Adipose tissue (tissue), 3 donors: ENCODE data around the gene ANKRD11. TPM values are rescaled to one million over a fixed set of nuclear protein-coding genes. Genes with fewer than 3 reads are reported as not detected.
"Not testable (repeated sequence)": the region's sequence is repeated elsewhere in the genome, so short reads cannot be mapped to it uniquely, and the experiment has no call there.

ENCODE experiments used
- H3K27ac ChIP-seq: one replicate; pipeline ENCODE4 v1.5.1; 2013; ENCODE audit warnings: low read depth, low read length
- WGBS, 3 donors: extraction: QIAGEN DNeasy Blood & Tissue Kit; methylation state at CpG; one replicate each; pipeline ENCODE4 v1.1.7; 2013; 5-methylcytosine and 5-hydroxymethylcytosine counted together
- polyA plus RNA-seq, 3 donors: library from polyadenylated mRNA; stranded (reverse); fragments of 200-250 nt; gene quantifications; one replicate each; pipeline ENCODE4 v1.2.3, GENCODE V29; 2013
- donor health status: healthy with polysubstance abuse.
- donor health status: Bipolar disorder and iron deficiency.
- donor health status: healthy.

The ANKRD11 gene
- polyA plus RNA-seq, 3 donors: 24.9 to 53.9 (median 48.4) TPM

- WGBS, 3 donors: 73 to 79% (median 76%) methylated on average over 13 of the region's 13 CpGs
- H3K27ac ChIP-seq: not testable (repeated sequence)
Observed at GRCh38 chr16:89244264-89244663, 246.1 kb downstream of the ANKRD11 start.

GRCh38 chr16:89243664-89244063, 246.7 kb downstream of the ANKRD11 start:
- WGBS, 3 donors: 74 to 82% (median 81%) methylated on average over 5 of the region's 5 CpGs
- no peak overlapping the region for H3K27ac ChIP-seq

GRCh38 chr16:89242795-89243200, 247.6 kb downstream of the ANKRD11 start:
- H3K27ac ChIP-seq: no peak overlapping the region
- WGBS, 3 donors: 32 to 55% (median 53%) methylated on average over 12 of the region's 12 CpGs

DNA sequence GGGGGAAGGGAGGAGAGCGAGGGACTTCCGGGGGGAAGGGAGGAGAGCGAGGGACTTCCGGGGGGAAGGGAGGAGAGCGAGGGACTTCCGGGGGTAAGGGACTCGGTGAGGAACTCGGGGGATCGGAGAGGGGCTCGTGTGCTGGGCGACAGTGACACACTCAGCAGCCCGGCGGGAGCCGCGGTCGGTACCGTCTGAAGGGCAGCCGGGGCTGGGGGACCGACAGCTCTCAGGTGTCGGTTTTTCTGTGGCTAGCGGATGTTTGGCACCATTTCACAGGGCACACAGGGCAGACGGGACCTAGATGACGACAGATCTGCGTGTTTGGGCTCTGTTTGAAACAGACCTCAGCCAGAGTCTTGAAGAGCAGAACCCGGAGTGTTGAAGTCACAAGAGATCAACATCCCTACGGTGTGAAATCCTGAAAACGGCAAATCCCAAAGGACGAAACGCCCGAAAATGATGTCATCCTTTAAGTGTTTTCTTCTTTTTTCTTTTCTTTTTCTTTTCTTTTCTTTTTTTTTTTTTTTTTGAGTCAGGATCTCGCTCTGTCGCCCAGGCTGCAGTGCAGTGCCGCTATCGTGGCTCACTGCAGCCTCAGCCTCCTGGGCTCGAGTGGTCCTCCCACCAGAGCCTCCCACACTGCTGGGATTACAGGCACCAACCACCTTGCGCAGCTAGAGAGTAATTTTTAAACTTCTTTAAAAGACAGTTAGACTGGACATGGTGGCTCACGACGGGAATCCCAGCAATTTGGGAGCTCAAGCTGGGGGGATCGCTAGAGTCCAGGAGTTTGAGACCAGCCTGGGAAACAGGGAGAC, 249.0 kb downstream of the ANKRD11 start:
- WGBS, 3 donors: 3 to 8% (median 6%) methylated on average over 33 to 37 of the region's 39 CpGs
- H3K27ac ChIP-seq: peak overlapping the region; percentile 40

DNA sequence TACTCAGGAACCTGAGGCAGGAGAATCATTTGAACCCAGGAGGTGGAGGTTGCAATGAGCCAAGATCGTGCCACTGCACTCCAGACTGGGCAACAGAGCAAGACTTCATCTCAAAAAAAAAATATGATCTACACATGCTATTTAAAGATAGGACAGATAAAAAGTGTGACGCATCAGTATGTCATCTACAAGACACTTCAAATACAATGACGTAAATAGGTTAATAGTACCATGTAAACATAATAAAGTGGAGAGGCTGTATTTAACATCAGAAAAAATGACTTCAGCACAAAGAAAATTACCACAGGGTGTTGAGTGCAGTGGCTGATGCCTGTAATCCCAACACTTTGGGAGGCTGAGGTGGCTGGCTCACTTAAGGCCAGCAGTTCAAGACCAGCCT, 252.6 kb downstream of the ANKRD11 start:
- WGBS, 3 donors: 93 to 96% (median 93%) methylated on average over 3 of the region's 3 CpGs
- no peak overlapping the region for H3K27ac ChIP-seq

GRCh38 chr16:89233678-89234490, 256.5 kb downstream of the ANKRD11 start:
- WGBS, 3 donors: 69 to 98% (median 72%) methylated on average over 16 of the region's 16 CpGs
- H3K27ac ChIP-seq: no peak overlapping the region

GRCh38 chr16:89232107-89232506, 258.3 kb downstream of the ANKRD11 start:
- WGBS, 3 donors: 47 to 85% (median 51%) methylated on average over 2 of the region's 2 CpGs
- H3K27ac ChIP-seq: no peak overlapping the region

DNA sequence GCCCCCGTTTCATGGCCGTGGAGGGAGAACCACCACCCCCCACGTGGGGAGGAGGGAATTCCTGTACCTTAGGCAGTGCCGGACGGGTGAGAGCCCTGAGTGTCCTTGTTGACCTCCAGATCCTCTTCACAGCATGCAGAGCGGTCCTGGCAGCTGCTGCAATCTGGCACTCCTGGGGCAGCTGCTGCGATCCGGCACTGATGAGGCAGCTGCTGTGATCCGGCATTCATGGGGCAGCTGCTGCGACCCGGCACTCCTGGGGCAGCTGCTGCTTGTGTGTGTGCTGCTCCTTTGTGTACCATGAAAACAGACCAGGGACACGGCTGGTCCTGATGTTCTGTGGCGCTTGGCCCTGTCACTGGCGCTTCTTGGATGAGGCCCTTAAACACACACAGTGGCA, 260.1 kb downstream of the ANKRD11 start:
- WGBS, 3 donors: 91 to 98% (median 98%) methylated on average over 14 of the region's 14 CpGs
- no peak overlapping the region for H3K27ac ChIP-seq

DNA sequence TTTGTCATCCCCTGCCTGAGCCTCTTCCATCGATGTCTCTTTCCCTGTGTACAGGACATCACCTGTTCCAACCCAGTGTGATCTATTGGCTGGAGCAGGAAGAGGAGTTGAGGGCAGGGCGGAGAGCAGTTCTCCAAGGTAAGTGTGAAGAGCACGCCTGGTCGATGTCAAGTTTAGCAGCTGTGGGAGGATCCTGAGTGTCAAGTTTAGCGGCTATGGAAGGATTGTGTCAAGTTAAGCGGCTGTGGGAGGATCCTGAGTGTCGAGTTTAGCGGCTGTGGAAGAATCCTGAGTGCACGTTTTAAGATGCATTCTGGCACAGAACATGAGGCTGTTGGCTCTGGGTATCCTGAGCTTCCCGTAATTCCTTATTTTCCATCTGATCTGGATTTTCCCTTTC, 265.7 kb downstream of the ANKRD11 start:
- H3K27ac ChIP-seq: no peak overlapping the region
- 95 to 97% (median 96%) methylated on average over 8 to 10 of the region's 10 CpGs for WGBS, 3 donors

- no peak overlapping the region for H3K27ac ChIP-seq
- 92 to 95% (median 94%) methylated on average over 21 of the region's 21 CpGs for WGBS, 3 donors
Observed at GRCh38 chr16:89222931-89223330, 267.4 kb downstream of the ANKRD11 start.

DNA sequence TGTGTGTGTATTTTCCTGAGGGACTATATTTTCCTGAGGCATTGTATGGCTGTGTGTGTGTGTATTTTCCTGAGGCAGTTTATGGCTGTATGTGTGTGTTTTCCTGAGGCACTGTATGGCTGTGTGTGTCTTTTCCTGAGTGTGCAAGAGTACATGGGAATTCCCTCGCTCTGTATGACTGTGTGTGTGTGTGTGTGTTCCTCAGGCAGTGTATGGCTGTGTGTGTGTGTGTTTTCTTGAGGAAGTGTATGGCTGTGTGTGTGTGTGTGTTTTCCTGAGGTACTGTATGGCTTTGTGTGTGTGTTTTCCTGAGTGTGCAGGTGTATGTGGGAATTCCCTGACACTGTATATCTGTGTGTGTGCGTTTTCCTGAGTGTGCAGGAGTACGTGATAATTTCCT, 268.8 kb downstream of the ANKRD11 start:
- no peak overlapping the region for H3K27ac ChIP-seq
- 81 to 87% (median 83%) methylated on average over 3 of the region's 3 CpGs for WGBS, 3 donors

- 68 to 71% (median 70%) methylated on average over 5 of the region's 5 CpGs for WGBS, 3 donors
- H3K27ac ChIP-seq: no peak overlapping the region
Observed at GRCh38 chr16:89219365-89219764, 271.0 kb downstream of the ANKRD11 start.

Other genes with a start within 250 kb of the ANKRD11 start
- gene SPG7, start 17.8 kb upstream of the ANKRD11 start, polyA plus RNA-seq: 10 to 100 TPM; 38.4 to 62.0 (median 61.1) TPM
- 1,000 to 10,000 TPM; 5,860 to 8,120 (median 6,597) TPM for gene RPL13, start 70.1 kb upstream of the ANKRD11 start, polyA plus RNA-seq
- under 1 TPM in 2 of 3 donors, not detected in 1; 0.28 to 0.65 TPM for gene CPNE7, start 85.2 kb upstream of the ANKRD11 start, polyA plus RNA-seq
- gene DPEP1, start 123.1 kb upstream of the ANKRD11 start, polyA plus RNA-seq: 100 to 1,000 TPM in 1 of 3 donors, under 1 TPM in 2; 0.16 to 133 (median 0.34) TPM
- gene CHMP1A, start 167.1 kb upstream of the ANKRD11 start, polyA plus RNA-seq: 10 to 100 TPM; 34.9 to 59.4 (median 54.2) TPM
- 1 to 10 TPM; 2.7 to 3.1 (median 2.8) TPM for gene SPATA33, start 167.3 kb upstream of the ANKRD11 start, polyA plus RNA-seq
- 10 to 100 TPM; 58.4 to 66.1 (median 59.4) TPM for gene CDK10, start 196.1 kb upstream of the ANKRD11 start, polyA plus RNA-seq
- gene SPATA2L, start 211.1 kb upstream of the ANKRD11 start, polyA plus RNA-seq: 10 to 100 TPM in 2 of 3 donors, 1 to 10 TPM in 1; 7.3 to 22.6 (median 11.6) TPM
- gene VPS9D1, start 230.3 kb upstream of the ANKRD11 start, polyA plus RNA-seq: 10 to 100 TPM in 2 of 3 donors, 1 to 10 TPM in 1; 5.9 to 19.8 (median 17.3) TPM
- 10 to 100 TPM; 10.7 to 22.5 (median 20.1) TPM for gene ZNF276, start 231.0 kb upstream of the ANKRD11 start, polyA plus RNA-seq